Measurements from ENCODE around the gene P3H2.

The P3H2 gene

DNA sequence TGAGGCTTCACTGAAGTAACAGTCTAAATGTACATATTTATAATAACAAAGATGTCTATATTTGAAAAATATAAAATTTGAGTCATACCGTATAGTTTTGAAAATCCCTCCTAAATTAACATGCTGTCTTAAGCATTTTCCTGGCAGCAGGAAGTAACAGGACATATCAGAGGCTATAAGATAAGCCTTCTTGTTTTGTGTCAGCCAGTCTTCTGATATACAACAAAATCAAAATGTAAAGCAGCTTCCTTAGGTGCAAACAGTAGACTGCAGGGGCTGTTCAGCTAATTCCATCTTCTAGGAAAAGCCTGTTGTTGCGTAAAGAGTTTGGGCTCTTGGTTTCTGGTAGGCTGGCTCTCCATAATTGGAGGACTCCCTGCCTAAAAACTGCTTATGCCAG, 56.0 kb downstream of the P3H2 start:
- H3K4me3 ChIP-seq (ENCODE audit: low read depth, low read length): no peak overlapping the region
- TF ChIP-seq, protein P1, sequence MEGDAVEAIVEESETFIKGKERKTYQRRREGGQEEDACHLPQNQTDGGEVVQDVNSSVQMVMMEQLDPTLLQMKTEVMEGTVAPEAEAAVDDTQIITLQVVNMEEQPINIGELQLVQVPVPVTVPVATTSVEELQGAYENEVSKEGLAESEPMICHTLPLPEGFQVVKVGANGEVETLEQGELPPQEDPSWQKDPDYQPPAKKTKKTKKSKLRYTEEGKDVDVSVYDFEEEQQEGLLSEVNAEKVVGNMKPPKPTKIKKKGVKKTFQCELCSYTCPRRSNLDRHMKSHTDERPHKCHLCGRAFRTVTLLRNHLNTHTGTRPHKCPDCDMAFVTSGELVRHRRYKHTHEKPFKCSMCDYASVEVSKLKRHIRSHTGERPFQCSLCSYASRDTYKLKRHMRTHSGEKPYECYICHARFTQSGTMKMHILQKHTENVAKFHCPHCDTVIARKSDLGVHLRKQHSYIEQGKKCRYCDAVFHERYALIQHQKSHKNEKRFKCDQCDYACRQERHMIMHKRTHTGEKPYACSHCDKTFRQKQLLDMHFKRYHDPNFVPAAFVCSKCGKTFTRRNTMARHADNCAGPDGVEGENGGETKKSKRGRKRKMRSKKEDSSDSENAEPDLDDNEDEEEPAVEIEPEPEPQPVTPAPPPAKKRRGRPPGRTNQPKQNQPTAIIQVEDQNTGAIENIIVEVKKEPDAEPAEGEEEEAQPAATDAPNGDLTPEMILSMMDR (IDR thresholded peaks at IDR 0.05; ENCODE audit: borderline replicate concordance, insufficient read depth, low read depth, low read length): no peak

DNA sequence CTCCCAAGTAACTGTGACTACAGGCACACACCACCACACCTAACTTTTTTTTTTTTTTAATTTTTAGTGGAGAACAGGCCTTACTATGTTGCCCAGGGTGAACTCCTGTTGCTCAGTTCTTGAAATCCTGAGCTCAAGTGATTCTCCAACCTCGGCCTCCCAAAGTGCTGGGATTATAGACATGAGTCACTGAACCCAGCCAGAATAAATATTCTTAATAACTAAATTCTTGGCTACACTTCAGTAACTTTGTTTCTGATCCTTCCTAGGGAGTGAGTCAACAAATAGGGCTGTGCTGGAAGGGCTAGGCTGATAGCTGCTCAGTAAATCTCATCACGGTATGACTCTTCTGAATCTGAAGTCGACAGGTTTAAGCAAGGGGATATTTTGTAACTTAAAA, 56.6 kb downstream of the P3H2 start:
- no peak overlapping the region for H3K4me3 ChIP-seq (ENCODE audit: low read depth, low read length)
- TF ChIP-seq, protein P1 (IDR thresholded peaks at IDR 0.05; ENCODE audit: borderline replicate concordance, insufficient read depth, low read depth, low read length): no peak

DNA sequence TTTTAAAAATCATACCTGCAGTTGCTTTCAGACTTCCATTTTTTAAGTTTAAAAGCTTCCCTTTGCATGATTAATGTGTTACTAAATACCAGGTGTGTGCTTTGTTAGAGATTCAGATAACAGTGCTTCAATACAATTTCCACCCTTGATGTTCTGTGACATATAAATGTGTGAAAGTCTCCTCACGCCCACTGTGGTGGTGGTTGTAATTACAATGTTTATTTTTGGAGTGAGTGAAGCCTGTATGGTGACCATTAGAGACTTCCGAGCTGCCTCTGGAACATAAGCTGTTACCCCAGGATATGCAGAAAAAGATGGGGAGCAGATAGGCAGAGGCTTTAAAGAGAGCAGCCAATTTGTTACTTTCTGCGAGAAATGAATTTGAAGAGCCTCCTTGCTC, 57.2 kb downstream of the P3H2 start:
- no peak overlapping the region for H3K4me3 ChIP-seq (ENCODE audit: low read depth, low read length)
- TF ChIP-seq, protein P1 (IDR thresholded peaks at IDR 0.05; ENCODE audit: borderline replicate concordance, insufficient read depth, low read depth, low read length): no peak

DNA sequence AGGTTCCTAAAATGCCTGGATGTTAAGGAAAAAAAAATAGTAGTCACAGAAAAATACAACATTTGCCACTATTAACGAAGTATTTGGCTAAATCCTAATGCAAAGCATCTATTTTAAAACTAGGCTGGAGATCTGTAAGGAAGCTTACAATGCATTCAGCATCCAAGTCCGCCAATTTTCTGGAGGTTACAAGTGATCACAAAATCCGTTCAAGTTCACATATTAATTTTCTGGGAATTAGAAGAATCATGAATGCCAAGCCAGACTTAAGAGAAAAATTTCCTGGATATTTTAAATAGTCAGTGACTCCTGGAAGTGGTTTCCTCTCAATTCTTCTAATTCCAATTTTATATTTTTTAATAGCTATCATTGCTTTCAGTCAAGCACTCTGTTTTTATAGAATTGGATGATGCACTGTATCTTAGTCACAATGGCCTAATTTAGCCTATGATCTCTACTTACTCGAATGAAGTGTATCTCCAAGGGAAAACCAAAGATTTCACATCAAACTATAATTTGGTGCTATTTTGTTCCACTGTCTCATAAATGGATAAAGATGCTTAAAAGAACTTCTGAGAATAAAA, 60.4 kb downstream of the P3H2 start:
- H3K4me3 ChIP-seq (ENCODE audit: low read depth, low read length): no peak overlapping the region
- TF ChIP-seq, protein P1 (IDR thresholded peaks at IDR 0.05; ENCODE audit: borderline replicate concordance, insufficient read depth, low read depth, low read length): no peak

DNA sequence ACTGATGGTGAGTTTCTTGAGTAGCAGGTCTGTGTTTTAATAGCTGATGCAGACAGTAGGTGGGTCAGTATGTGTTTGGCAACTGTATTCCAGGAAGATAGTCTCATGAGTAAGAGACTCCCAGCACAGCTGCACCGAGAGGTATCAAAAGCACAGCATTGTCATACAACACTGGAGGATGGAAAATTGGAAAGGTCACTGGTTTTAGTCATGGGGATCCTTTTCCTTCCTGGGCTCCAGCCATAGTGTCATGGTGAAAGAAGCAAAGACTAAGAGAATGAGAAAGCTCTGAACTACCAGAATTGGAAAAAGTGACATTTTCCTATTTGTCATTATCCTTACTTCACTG, 61.5 kb downstream of the P3H2 start:
- no peak overlapping the region for H3K4me3 ChIP-seq (ENCODE audit: low read depth, low read length)
- TF ChIP-seq, protein P1 (IDR thresholded peaks at IDR 0.05; ENCODE audit: borderline replicate concordance, insufficient read depth, low read depth, low read length): no peak

DNA sequence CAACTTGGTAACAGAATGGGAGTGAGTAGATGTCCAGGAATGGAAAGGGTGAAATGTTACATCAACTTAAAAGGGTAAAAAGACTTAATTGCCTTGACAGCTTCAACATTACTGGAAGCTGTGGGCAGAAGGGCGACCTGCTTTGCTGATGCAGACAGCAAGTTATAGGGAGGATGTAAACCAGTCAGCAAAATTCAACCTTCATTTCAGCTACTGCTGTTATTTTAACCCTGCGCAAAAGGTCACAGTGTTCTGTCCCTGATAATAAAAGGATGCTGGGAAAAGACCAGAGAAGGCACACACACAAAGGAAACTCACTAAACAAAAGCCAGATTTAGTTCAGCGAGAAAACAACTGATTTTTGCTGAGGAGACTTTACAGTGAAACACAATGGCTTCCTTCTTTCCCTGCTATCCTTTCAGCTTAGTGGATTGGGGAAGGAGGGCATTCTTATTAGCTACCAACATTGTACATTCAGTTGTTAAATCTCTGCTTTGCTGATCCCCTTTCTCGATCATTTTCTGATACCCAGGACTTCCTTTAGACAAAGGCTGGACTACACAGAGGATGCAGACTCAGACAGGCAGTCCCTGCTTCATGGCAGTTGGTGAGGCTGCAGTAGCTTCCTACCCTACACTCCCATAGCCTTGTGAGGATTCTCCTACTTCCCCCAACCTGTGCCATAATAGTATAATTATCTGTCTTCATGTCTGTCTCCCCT, 62.0 kb downstream of the P3H2 start:
- TF ChIP-seq, protein P1 (IDR thresholded peaks at IDR 0.05; ENCODE audit: borderline replicate concordance, insufficient read depth, low read depth, low read length): no peak
- H3K4me3 ChIP-seq (ENCODE audit: low read depth, low read length): no peak overlapping the region

DNA sequence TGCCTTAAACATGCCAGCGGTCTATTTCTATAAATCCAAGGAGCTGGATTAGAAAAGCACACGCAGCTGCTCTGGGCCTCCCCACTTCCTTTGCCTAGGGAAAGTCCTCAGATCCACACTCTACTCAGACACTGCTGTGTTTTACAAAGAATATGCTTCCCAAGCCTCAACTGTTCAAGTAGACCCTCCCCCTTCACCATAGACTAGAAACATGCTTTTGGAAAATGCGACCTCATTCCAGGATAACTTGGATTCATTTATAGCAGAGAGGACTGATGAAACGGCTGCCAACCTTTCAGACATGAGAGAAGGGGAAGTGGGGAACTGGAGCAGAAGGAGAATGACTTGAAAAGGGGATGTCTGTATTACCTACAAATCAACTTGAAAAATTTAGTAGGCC, 64.0 kb downstream of the P3H2 start:
- no peak overlapping the region for H3K4me3 ChIP-seq (ENCODE audit: low read depth, low read length)
- TF ChIP-seq, protein P1 (IDR thresholded peaks at IDR 0.05; ENCODE audit: borderline replicate concordance, insufficient read depth, low read depth, low read length): no peak
